ENCODE data around the gene KIAA0930. TPM values are rescaled to one million over a fixed set of nuclear protein-coding genes. Genes with fewer than 3 reads are reported as not detected.
A peak's percentile ranks its signal among the peaks of the same experiment; 100 is the strongest.

KIAA0930 gene
- total RNA-seq, 1 experiment from 2014 or later = 131 TPM

GRCh38 chr22:45208696-45208992 lies 32.0 kb downstream of the KIAA0930 start:
- in situ Hi-C loops (cut with HindIII; ENCODE audit: low pct_unique_long_range_greater_than_20kb, low sequenced_read_pairs) = no loop called here
- no peak for DNase-seq (ENCODE audit: low read depth)

- DNase-seq (ENCODE audit: low read depth) = peak; percentile 26
- in situ Hi-C loops (cut with HindIII; ENCODE audit: low pct_unique_long_range_greater_than_20kb, low sequenced_read_pairs) = no loop called here
Measured at GRCh38 chr22:45207981-45208664, 32.6 kb downstream of the KIAA0930 start.

GRCh38 chr22:45207533-45207932 lies 33.2 kb downstream of the KIAA0930 start:
- DNase-seq (ENCODE audit: low read depth) = no peak
- in situ Hi-C loops (cut with HindIII; ENCODE audit: low pct_unique_long_range_greater_than_20kb, low sequenced_read_pairs) = no loop called here

GRCh38 chr22:45206233-45206632 lies 34.5 kb downstream of the KIAA0930 start:
- no peak for DNase-seq (ENCODE audit: low read depth)
- in situ Hi-C loops (cut with HindIII; ENCODE audit: low pct_unique_long_range_greater_than_20kb, low sequenced_read_pairs) = no loop called here

- DNase-seq (ENCODE audit: low read depth) = no peak
- in situ Hi-C loops (cut with HindIII; ENCODE audit: low pct_unique_long_range_greater_than_20kb, low sequenced_read_pairs) = no loop called here
Measured at GRCh38 chr22:45205276-45205925, 35.3 kb downstream of the KIAA0930 start.

GRCh38 chr22:45204819-45205218 lies 35.9 kb downstream of the KIAA0930 start:
- in situ Hi-C loops (cut with HindIII; ENCODE audit: low pct_unique_long_range_greater_than_20kb, low sequenced_read_pairs) = no loop called here
- DNase-seq (ENCODE audit: low read depth) = no peak

- no peak for DNase-seq (ENCODE audit: low read depth)
- in situ Hi-C loops (cut with HindIII; ENCODE audit: low pct_unique_long_range_greater_than_20kb, low sequenced_read_pairs) = no loop called here
Measured at GRCh38 chr22:45204241-45204640, 36.5 kb downstream of the KIAA0930 start.

GRCh38 chr22:45203150-45203951 lies 37.3 kb downstream of the KIAA0930 start:
- no peak for DNase-seq (ENCODE audit: low read depth)
- in situ Hi-C loops (cut with HindIII; ENCODE audit: low pct_unique_long_range_greater_than_20kb, low sequenced_read_pairs) = no loop called here

GRCh38 chr22:45202333-45203149 lies 38.2 kb downstream of the KIAA0930 start:
- DNase-seq (ENCODE audit: low read depth) = peak; percentile 67

GRCh38 chr22:45201678-45202332 lies 38.9 kb downstream of the KIAA0930 start:
- in situ Hi-C loops (cut with HindIII; ENCODE audit: low pct_unique_long_range_greater_than_20kb, low sequenced_read_pairs) = no loop called here
- DNase-seq (ENCODE audit: low read depth) = peak; percentile 74

More at GRCh38 chr22:45202333-45203149, 38.2 kb downstream of the KIAA0930 start:
- in situ Hi-C loops (cut with HindIII; ENCODE audit: low pct_unique_long_range_greater_than_20kb, low sequenced_read_pairs) = no loop called here

- in situ Hi-C loops (cut with HindIII; ENCODE audit: low pct_unique_long_range_greater_than_20kb, low sequenced_read_pairs) = no loop called here
- peak; percentile 82 for DNase-seq (ENCODE audit: low read depth)
Measured at GRCh38 chr22:45200860-45201511, 39.7 kb downstream of the KIAA0930 start.

GRCh38 chr22:45200230-45200629 lies 40.5 kb downstream of the KIAA0930 start:
- DNase-seq (ENCODE audit: low read depth) = no peak
- in situ Hi-C loops (cut with HindIII; ENCODE audit: low pct_unique_long_range_greater_than_20kb, low sequenced_read_pairs) = no loop called here

GRCh38 chr22:45199723-45200122 lies 41.0 kb downstream of the KIAA0930 start:
- no peak for DNase-seq (ENCODE audit: low read depth)
- in situ Hi-C loops (cut with HindIII; ENCODE audit: low pct_unique_long_range_greater_than_20kb, low sequenced_read_pairs) = no loop called here

- no peak for DNase-seq (ENCODE audit: low read depth)
- in situ Hi-C loops (cut with HindIII; ENCODE audit: low pct_unique_long_range_greater_than_20kb, low sequenced_read_pairs) = no loop called here
Measured at GRCh38 chr22:45198463-45198795, 42.3 kb downstream of the KIAA0930 start.

- in situ Hi-C loops (cut with HindIII; ENCODE audit: low pct_unique_long_range_greater_than_20kb, low sequenced_read_pairs) = no loop called here
- DNase-seq (ENCODE audit: low read depth) = no peak
Measured at GRCh38 chr22:45197606-45198462, 42.9 kb downstream of the KIAA0930 start.

GRCh38 chr22:45196926-45197605 lies 43.6 kb downstream of the KIAA0930 start:
- no peak for DNase-seq (ENCODE audit: low read depth)
- in situ Hi-C loops (cut with HindIII; ENCODE audit: low pct_unique_long_range_greater_than_20kb, low sequenced_read_pairs) = no loop called here

Data from Caki2 (cell line).